Activated CD8-positive, alpha-beta T cell treated with anti-CD3 and anti-CD28 coated beads for 36 hours (primary cell): ENCODE measurements around the gene MTX1. TPM values are rescaled to one million over a fixed set of nuclear protein-coding genes. Genes with fewer than 3 reads are reported as not detected.

Experiments used
- ATAC-seq: fragments of 200-7000 bp; cut with Tn5 transposase; one replicate; pipeline ENCODE4 v1.10.0; 2021; ENCODE audit warnings: mild to moderate bottlenecking, moderate library complexity
- CTCF ChIA-PET: fragments of 350-600 bp; sonication (Branson Sonifier 250); formaldehyde crosslinking; loops from one replicate; lab custom pipeline; 2021; ENCODE audit warnings: antibody characterized with exemption; lab: Charles Lee
- POLR2A ChIA-PET: fragments of 350-600 bp; sonication (Branson Sonifier 250); formaldehyde crosslinking; loops from one replicate; lab custom pipeline; 2021; ENCODE audit warnings: antibody characterized with exemption; lab: Charles Lee
- DNase-seq: peaks from one replicate; pipeline ENCODE4 v3.0.0-alpha.2; 2020
- H3K27ac Mint-ChIP-seq: one replicate; pipeline ENCODE4 v1.8.0; 2021; ENCODE audit warnings: mild to moderate bottlenecking, mixed read lengths
- H3K27me3 Mint-ChIP-seq: one replicate; pipeline ENCODE4 v1.8.0; 2021; ENCODE audit warnings: mixed read lengths
- H3K36me3 Mint-ChIP-seq: one replicate; pipeline ENCODE4 v1.8.0; 2021; ENCODE audit warnings: low read depth, mixed read lengths
- H3K4me1 Mint-ChIP-seq: one replicate; pipeline ENCODE4 v1.8.0; 2021; ENCODE audit warnings: low read depth, mixed read lengths
- H3K4me3 Mint-ChIP-seq: one replicate; pipeline ENCODE4 v1.8.0; 2021; ENCODE audit warnings: mild to moderate bottlenecking, moderate library complexity, mixed read lengths
- H3K9me3 Mint-ChIP-seq: one replicate; pipeline ENCODE4 v1.8.0; 2021; ENCODE audit warnings: mixed read lengths
- CTCF ChIP-seq: fragments of 200-600 bp; IDR thresholded peaks from one replicate; pipeline ENCODE4 v1.8.0; 2022; ENCODE audit warnings: antibody characterized with exemption, mild to moderate bottlenecking
- intact Hi-C: fragments of 100-400 bp; cut with micrococcal nuclease; formaldehyde crosslinking; loops from one replicate; pipeline ENCODE4 v1.10.0; 2022
- total RNA-seq, 2 experiments: library from RNA; stranded (reverse); gene quantifications; one replicate each; pipeline ENCODE4 v1.2.3, GENCODE V29; 2021

MTX1 gene
- total RNA-seq, 2 experiments from 2014 or later: 59.2 to 61.0 TPM

- no peak for ATAC-seq
- Mint-ChIP-seq H3K27ac (no peak overlapping the region), H3K9me3 (no peaks in the 10 kb centered on the region), H3K4me3 (no peak overlapping the region), H3K27me3 (no peaks in the 10 kb centered on the region), H3K36me3 (peaks cover 11% of the 10 kb centered on the region), H3K4me1 (peaks cover 5% of the 10 kb centered on the region)
- no peak for TF ChIP-seq CTCF
- ChIA-PET CTCF (interaction anchor here (1.3 to 2.5 kb wide), 2 partner anchors 8 to 12 kb away, joined by 4 to 7 read pairs; partner anchors contain the start of gene KRTCAP2), POLR2A (interaction anchor here (0.7 kb wide), 1 partner anchor 1031 kb away, joined by 3 read pairs; no protein-coding TSS in a partner anchor)
- intact Hi-C loops: no loop called here
- no peak for DNase-seq
Measured at GRCh38 chr1:155181371-155182051, 27.0 kb upstream of the MTX1 start.

- intact Hi-C loops: no loop called here
- no peak for TF ChIP-seq CTCF
- Mint-ChIP-seq H3K27ac (no peak overlapping the region), H3K36me3 (peaks cover 11% of the 10 kb centered on the region), H3K9me3 (no peaks in the 10 kb centered on the region), H3K4me1 (no peaks in the 10 kb centered on the region), H3K4me3 (no peak overlapping the region), H3K27me3 (no peaks in the 10 kb centered on the region)
- POLR2A ChIA-PET: no interaction called here
- no peak for ATAC-seq
- CTCF ChIA-PET: interaction anchor here (1.3 to 2.5 kb wide), 2 partner anchors 9 to 12 kb away, joined by 4 to 7 read pairs; partner anchors contain the start of gene KRTCAP2
- no peak for DNase-seq
Measured at GRCh38 chr1:155182052-155182550, 26.4 kb upstream of the MTX1 start.

GRCh38 chr1:155183775-155184221, 24.7 kb upstream of the MTX1 start:
- ChIA-PET POLR2A (interaction anchor here (0.6 to 1.6 kb wide), 3 partner anchors 8 to 11 kb away, joined by 3 to 10 read pairs (median 6); no protein-coding TSS in a partner anchor), CTCF (interaction anchor here (1.6 kb wide), 1 partner anchor 8 kb away, joined by 5 read pairs; no protein-coding TSS in a partner anchor)
- Mint-ChIP-seq H3K27me3 (no peaks in the 10 kb centered on the region), H3K4me3 (no peak overlapping the region), H3K9me3 (no peaks in the 10 kb centered on the region), H3K4me1 (no peaks in the 10 kb centered on the region), H3K27ac (no peak overlapping the region), H3K36me3 (peaks cover 3% of the 10 kb centered on the region)
- DNase-seq: no peak
- intact Hi-C loops: no loop called here
- no peak for ATAC-seq
- TF ChIP-seq CTCF: no peak

GRCh38 chr1:155184351-155184811, 24.1 kb upstream of the MTX1 start:
- Mint-ChIP-seq H3K36me3 (no peaks in the 10 kb centered on the region), H3K4me1 (no peaks in the 10 kb centered on the region), H3K9me3 (no peaks in the 10 kb centered on the region), H3K27ac (no peak overlapping the region), H3K27me3 (no peaks in the 10 kb centered on the region), H3K4me3 (no peak overlapping the region)
- ATAC-seq (no peak), DNase-seq (no peak)
- CTCF ChIA-PET: interaction anchor here (1.6 kb wide), 1 partner anchor 9 kb away, joined by 5 read pairs; no protein-coding TSS in a partner anchor
- intact Hi-C loops: no loop called here
- TF ChIP-seq CTCF: no peak
- POLR2A ChIA-PET: interaction anchor here (0.6 to 1.7 kb wide), 5 partner anchors 9 to 132 kb away, joined by 3 to 10 read pairs (median 6); partner anchors contain the start of gene KRTCAP2
